Measurements from ENCODE around the gene MAB21L4.

- TF ChIP-seq POLR2A (IDR thresholded peaks at IDR 0.05; ENCODE audit: low read depth, low read length) (no peak), MYC (IDR thresholded peaks at IDR 0.05; ENCODE audit: low read depth, low read length) (no peak), CTCF (IDR thresholded peaks at IDR 0.05; ENCODE audit: extremely low read depth in 1 of 2, insufficient read depth in 1 of 2, low read depth in 1 of 2, low read length in 2 of 2) (peak; percentile 95 to 96), JUN (IDR thresholded peaks at IDR 0.05; ENCODE audit: borderline replicate concordance, insufficient read depth, insufficient read length, low read depth) (no peak), MAX (IDR thresholded peaks at IDR 0.05; ENCODE audit: insufficient read depth, insufficient read length) (no peak)
These were observed 18.1 kb upstream of the MAB21L4 start for GRCh38 chr2:240913810-240914644.

All from endothelial cell of umbilical vein (primary cell).